ENCODE measurements around the gene RPL10. TPM values are rescaled to one million over a fixed set of nuclear protein-coding genes. Genes with fewer than 3 reads are reported as not detected.

RPL10 gene
- total RNA-seq, 1 experiment from 2014 or later: 3,401 TPM

GRCh38 chrX:154371789-154372300, 26.3 kb upstream of the RPL10 start:
- H3K4me2 ChIP-seq (ENCODE audit: low read length): peak overlapping the region; percentile 85
- TF ChIP-seq EZH2phosphoT487 (IDR thresholded peaks at IDR 0.05; ENCODE audit: borderline replicate concordance, low read length): no peak
- no peak for TF ChIP-seq EZH2 (IDR thresholded peaks at IDR 0.05; ENCODE audit: low read length, unreplicated experiment)
- TF ChIP-seq CTCF (conservative IDR thresholded peaks at IDR 0.05; ENCODE audit: low read depth, low read length): no peak
- peaks cover 17% of the 10 kb centered on the region for H3K36me3 ChIP-seq (ENCODE audit: low read depth, low read length)
- ATAC-seq: no peak
- no peak for DNase-seq
- H2AFZ ChIP-seq (ENCODE audit: low read length): peak overlapping the region; percentile 50; the same call in 1 of the 2 replicates
- peak overlapping the region; percentile 53 for H3K9ac ChIP-seq (ENCODE audit: low read length)
- H3K27me3 ChIP-seq (ENCODE audit: low read length): no peaks in the 10 kb centered on the region
- intact Hi-C loops (cut with micrococcal nuclease): loop anchor here (10.0 kb wide), 1 partner anchor 397 kb away; the partner anchor contains the start of genes HCFC1 and TMEM187
- peaks cover 79% of the 10 kb centered on the region for H3K79me2 ChIP-seq (ENCODE audit: low read length)
- peak overlapping the region; percentile 37 for H3K27ac ChIP-seq (ENCODE audit: low read length)
- peaks cover 36% of the 10 kb centered on the region for H3K4me1 ChIP-seq (ENCODE audit: insufficient read depth, low read length)
- H4K20me1 ChIP-seq (ENCODE audit: low read length): peaks cover 19% of the 10 kb centered on the region
- H3F3A ChIP-seq (ENCODE audit: low read length, unreplicated experiment): no peaks in the 10 kb centered on the region
- H3K9me2 ChIP-seq (replicated peaks; ENCODE audit: low read length): no peaks in the 10 kb centered on the region
- ChIA-PET CTCF (no interaction called here), POLR2A (ENCODE audit: unreplicated experiment) (no interaction called here)
- no TSS peak for BruUV-seq (replicated peaks)
- H3K9me3 ChIP-seq (ENCODE audit: low read length): no peaks in the 10 kb centered on the region
- H3K4me3 ChIP-seq (ENCODE audit: low read length): peak overlapping the region; percentile 74

GRCh38 chrX:154372612-154373022, 25.6 kb upstream of the RPL10 start:
- Histone ChIP-seq H2AFZ (ENCODE audit: low read length) (no peak overlapping the region), H3K4me3 (ENCODE audit: low read length) (peak overlapping the region; percentile 74; the same call in 1 of the 2 replicates), H3F3A (ENCODE audit: low read length, unreplicated experiment) (no peaks in the 10 kb centered on the region), H3K27me3 (ENCODE audit: low read length) (no peaks in the 10 kb centered on the region), H3K79me2 (ENCODE audit: low read length) (peaks cover 77% of the 10 kb centered on the region), H4K20me1 (ENCODE audit: low read length) (peaks cover 11% of the 10 kb centered on the region), H3K4me1 (ENCODE audit: insufficient read depth, low read length) (peaks cover 33% of the 10 kb centered on the region), H3K9ac (ENCODE audit: low read length) (no peak overlapping the region), H3K27ac (ENCODE audit: low read length) (no peak overlapping the region), H3K9me2 (replicated peaks; ENCODE audit: low read length) (no peaks in the 10 kb centered on the region), H3K9me3 (ENCODE audit: low read length) (no peaks in the 10 kb centered on the region), H3K4me2 (ENCODE audit: low read length) (peak overlapping the region; percentile 85), H3K36me3 (ENCODE audit: low read depth, low read length) (peaks cover 9% of the 10 kb centered on the region; the same call in 1 of the 2 replicates)
- ATAC-seq: no peak
- POLR2A ChIA-PET (ENCODE audit: unreplicated experiment): interaction anchor here (1.5 kb wide), 1 partner anchor 39 kb away, joined by 3 read pairs; no protein-coding TSS in a partner anchor
- CTCF ChIA-PET: interaction anchor here (1.3 kb wide), 3 partner anchors 10 to 39 kb away, joined by 3 to 7 read pairs (median 3); no protein-coding TSS in a partner anchor
- no peak for DNase-seq
- BruUV-seq (replicated peaks): no TSS peak
- intact Hi-C loops (cut with micrococcal nuclease): loop anchor here (1.0 to 10.0 kb wide), 2 partner anchors 163 to 398 kb away; partner anchors contain the start of genes HCFC1 and TMEM187
- TF ChIP-seq CTCF (conservative IDR thresholded peaks at IDR 0.05; ENCODE audit: low read depth, low read length): no peak

All from PC-3 (cell line).